Immature natural killer cell (primary cell): ENCODE measurements around the gene SLC1A3. TPM values are rescaled to one million over a fixed set of nuclear protein-coding genes. Genes with fewer than 3 reads are reported as not detected.

Experiments used
- DNase-seq, 3 donors: peaks; one replicate each; pipeline ENCODE4 v3.0.0; 2022; ENCODE audit warnings: mixed read lengths in 1 of 3
- H3K27ac Mint-ChIP-seq, 6 donors: one replicate each; pipeline ENCODE4 v1.8.0; 2020; ENCODE audit warnings: mixed read lengths in 6 of 6, mild to moderate bottlenecking in 5 of 6, inconsistent platforms in 4 of 6, moderate library complexity in 3 of 6
- H3K27me3 Mint-ChIP-seq, 3 donors: one replicate each; pipeline ENCODE4 v1.8.0; 2020 to 2021; ENCODE audit warnings: low read depth in 3 of 3, mild to moderate bottlenecking in 3 of 3, mixed read lengths in 3 of 3, moderate library complexity in 3 of 3, inconsistent platforms in 1 of 3
- H3K36me3 Mint-ChIP-seq, 3 donors: one replicate each; pipeline ENCODE4 v1.8.0; 2020; ENCODE audit warnings: mixed read lengths in 3 of 3, inconsistent platforms in 2 of 3, mild to moderate bottlenecking in 2 of 3
- H3K4me1 Mint-ChIP-seq, 2 donors: one replicate each; pipeline ENCODE4 v1.8.0; 2020; ENCODE audit warnings: inconsistent platforms in 2 of 2, mild to moderate bottlenecking in 2 of 2, mixed read lengths in 2 of 2, moderate library complexity in 1 of 2
- H3K4me3 Mint-ChIP-seq, 5 donors: one replicate each; pipeline ENCODE4 v1.8.0; 2020; ENCODE audit warnings: mild to moderate bottlenecking in 5 of 5, mixed read lengths in 5 of 5, inconsistent platforms in 3 of 5, moderate library complexity in 3 of 5
- H3K9me3 Mint-ChIP-seq, 6 donors: one replicate each; pipeline ENCODE4 v1.8.0; 2020; ENCODE audit warnings: mild to moderate bottlenecking in 6 of 6, mixed read lengths in 6 of 6, inconsistent platforms in 4 of 6, moderate library complexity in 3 of 6
- polyA plus RNA-seq, 3 donors: library from polyadenylated mRNA; unstranded; fragments of 300-500 nt; fragmentation: Illumina TruSeq; gene quantifications; one replicate each; pipeline ENCODE4 v1.2.3, GENCODE V29; 2021

The SLC1A3 gene
- polyA plus RNA-seq, 3 donors from 2014 or later: 0.08 TPM; not detected in 2

- H3K9me3 Mint-ChIP-seq: no peaks in the 10 kb centered on the region
- H3K36me3 Mint-ChIP-seq: peaks cover 0 to 6% (median 0%) of the 10 kb centered on the region in 3 donors
- DNase-seq: peak in 1 of 3 donors; percentile 9
- peak overlapping the region; percentile 7 to 64 (median 38) for H3K4me3 Mint-ChIP-seq
- H3K27me3 Mint-ChIP-seq: peaks cover 0 to 3% (median 0%) of the 10 kb centered on the region in 3 donors
- peaks cover 28 to 38% of the 10 kb centered on the region in 2 donors for H3K4me1 Mint-ChIP-seq
- H3K27ac Mint-ChIP-seq: peak overlapping the region in 3 of 6 donors; percentile 44 to 67 (median 63)
Observed at GRCh38 chr5:36722900-36723299, 116.5 kb downstream of the SLC1A3 start.

DNA sequence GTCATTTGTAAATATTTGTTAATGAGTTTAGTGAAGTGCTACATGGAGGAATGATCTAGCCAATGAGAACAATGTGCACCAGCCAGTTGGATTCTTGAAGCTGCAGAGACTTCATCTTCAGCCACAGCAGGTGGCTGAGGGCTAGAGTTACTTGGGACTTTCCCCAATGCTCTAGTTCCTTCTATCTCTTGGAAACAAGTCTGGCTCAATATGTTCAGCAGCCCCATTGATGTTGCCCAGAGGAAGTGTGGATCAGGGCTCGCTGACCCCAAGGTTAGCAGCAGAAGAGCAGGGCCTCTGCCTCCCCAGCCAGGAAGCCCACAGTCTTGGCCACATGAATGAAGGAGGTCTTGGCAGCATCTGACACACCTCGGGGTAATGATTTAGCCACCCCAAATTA lies 117.5 kb downstream of the SLC1A3 start:
- peak overlapping the region; percentile 88 to 91 (median 88) for H3K4me3 Mint-ChIP-seq
- no peaks in the 10 kb centered on the region for H3K9me3 Mint-ChIP-seq
- H3K4me1 Mint-ChIP-seq: peaks cover 28 to 40% of the 10 kb centered on the region in 2 donors
- H3K27ac Mint-ChIP-seq: peak overlapping the region in 5 of 6 donors; percentile 58 to 90 (median 80)
- H3K36me3 Mint-ChIP-seq: peaks cover 0 to 6% (median 0%) of the 10 kb centered on the region in 3 donors
- H3K27me3 Mint-ChIP-seq: peaks cover 0 to 5% (median 0%) of the 10 kb centered on the region in 3 donors
- peak in 1 of 3 donors; percentile 5 for DNase-seq

- Mint-ChIP-seq H3K27ac (peak overlapping the region; percentile 45 to 90 (median 75)), H3K4me1 (peaks cover 28 to 45% of the 10 kb centered on the region in 2 donors), H3K4me3 (peak overlapping the region; percentile 88 to 91 (median 88)), H3K9me3 (no peaks in the 10 kb centered on the region), H3K27me3 (peaks cover 0 to 7% (median 0%) of the 10 kb centered on the region in 3 donors), H3K36me3 (peaks cover 0 to 6% (median 0%) of the 10 kb centered on the region in 3 donors)
- peak; percentile 61 to 66 (median 65) for DNase-seq
Observed at GRCh38 chr5:36724467-36725332, 118.3 kb downstream of the SLC1A3 start.

DNA sequence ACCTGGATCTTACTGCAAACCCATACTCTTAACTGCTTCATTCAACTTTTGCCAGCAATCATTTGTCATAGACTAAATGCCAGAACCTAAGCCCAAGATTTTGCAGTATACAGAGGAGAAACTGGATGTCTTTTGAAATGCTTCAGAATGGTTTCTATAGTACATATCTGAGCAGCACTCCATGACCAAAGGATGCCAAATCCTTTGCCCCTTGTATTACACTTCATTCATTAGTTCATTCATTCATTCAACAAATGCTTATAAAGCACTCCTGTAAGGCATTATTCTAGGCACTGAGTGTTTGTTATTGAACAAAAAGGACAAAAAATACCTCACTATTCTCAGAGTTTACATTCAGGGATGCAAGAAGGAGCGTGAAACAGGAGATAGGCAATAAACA lies 119.9 kb downstream of the SLC1A3 start:
- no peak overlapping the region for H3K27ac Mint-ChIP-seq
- H3K4me3 Mint-ChIP-seq: no peak overlapping the region
- H3K36me3 Mint-ChIP-seq: peaks cover 0 to 3% (median 0%) of the 10 kb centered on the region in 3 donors
- no peaks in the 10 kb centered on the region for H3K9me3 Mint-ChIP-seq
- H3K27me3 Mint-ChIP-seq: peaks cover 0 to 7% (median 0%) of the 10 kb centered on the region in 3 donors
- peaks cover 26 to 38% of the 10 kb centered on the region in 2 donors for H3K4me1 Mint-ChIP-seq
- no peak for DNase-seq

DNA sequence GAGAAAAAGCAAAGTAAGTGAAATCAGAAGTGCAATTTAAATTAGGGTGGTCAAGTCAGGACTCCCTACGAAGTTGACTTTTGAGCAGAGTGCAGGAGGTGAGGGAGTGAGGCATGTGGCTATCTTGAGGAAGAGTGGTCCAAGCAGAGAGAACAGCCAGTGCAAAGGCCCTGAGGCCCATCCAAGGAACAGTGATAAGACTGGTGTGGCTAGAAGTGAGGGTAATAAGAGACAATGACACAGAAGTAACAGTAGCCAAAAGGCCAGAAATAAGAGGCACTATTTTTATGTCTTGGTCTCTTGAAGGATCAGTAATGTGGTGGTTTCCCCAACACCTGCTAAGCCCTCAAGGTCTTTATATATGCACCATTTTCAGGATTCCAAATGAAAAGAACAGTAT lies 120.4 kb downstream of the SLC1A3 start:
- peaks cover 0 to 3% (median 0%) of the 10 kb centered on the region in 3 donors for H3K36me3 Mint-ChIP-seq
- no peak for DNase-seq
- peaks cover 25 to 38% of the 10 kb centered on the region in 2 donors for H3K4me1 Mint-ChIP-seq
- H3K27ac Mint-ChIP-seq: no peak overlapping the region
- no peak overlapping the region for H3K4me3 Mint-ChIP-seq
- H3K9me3 Mint-ChIP-seq: no peaks in the 10 kb centered on the region
- peaks cover 0 to 7% (median 0%) of the 10 kb centered on the region in 3 donors for H3K27me3 Mint-ChIP-seq

DNA sequence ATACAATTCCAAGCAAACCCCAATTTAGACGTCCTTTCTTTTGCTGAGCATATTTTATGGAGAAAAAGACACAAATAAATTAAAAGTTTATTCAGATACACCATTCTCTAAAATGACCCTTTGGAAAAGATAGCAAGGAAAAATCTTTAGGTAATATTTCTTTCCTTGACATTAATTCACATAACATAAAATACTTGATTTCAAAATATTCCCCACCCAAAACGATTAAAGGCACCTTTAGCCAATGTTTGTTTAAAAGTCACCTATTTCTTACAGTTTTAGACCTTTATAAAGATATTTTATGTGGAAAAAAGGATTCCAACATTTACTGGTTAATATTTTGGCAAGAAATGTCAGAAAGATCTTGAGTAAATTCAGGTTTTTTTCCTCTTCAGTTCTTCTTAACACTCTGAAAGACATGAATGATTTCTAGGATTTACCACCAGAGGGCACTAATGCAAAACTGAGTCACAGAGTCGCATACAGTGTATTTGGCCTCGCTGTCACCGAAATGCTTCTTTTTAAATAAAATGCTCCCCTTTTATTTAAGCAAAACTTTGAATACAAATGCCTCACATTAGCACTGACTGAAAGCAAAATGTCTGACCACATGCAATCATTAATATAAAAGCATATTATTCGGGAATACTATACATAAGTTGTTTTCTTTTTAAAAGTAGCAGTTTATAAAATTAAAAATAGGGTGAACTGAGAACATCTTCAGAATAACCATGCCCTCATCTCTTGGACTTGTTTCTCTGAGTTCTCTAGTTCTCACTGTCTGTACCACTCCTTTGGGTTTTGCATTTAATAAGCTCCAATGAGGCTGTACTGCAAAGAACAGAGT lies 122.5 kb downstream of the SLC1A3 start:
- Mint-ChIP-seq H3K27me3 (peaks cover 0 to 9% (median 3%) of the 10 kb centered on the region in 3 donors), H3K4me1 (peaks cover 15 to 22% of the 10 kb centered on the region in 2 donors), H3K4me3 (no peak overlapping the region), H3K9me3 (no peaks in the 10 kb centered on the region), H3K36me3 (no peaks in the 10 kb centered on the region), H3K27ac (no peak overlapping the region)
- DNase-seq: peak; percentile 26 to 41 (median 40)

GRCh38 chr5:36730537-36731216 lies 124.3 kb downstream of the SLC1A3 start:
- Mint-ChIP-seq H3K27ac (no peak overlapping the region), H3K4me1 (peaks cover 0 to 7% of the 10 kb centered on the region in 2 donors), H3K9me3 (no peaks in the 10 kb centered on the region), H3K4me3 (no peak overlapping the region), H3K27me3 (peaks cover 1 to 9% (median 7%) of the 10 kb centered on the region in 3 donors), H3K36me3 (no peaks in the 10 kb centered on the region)
- no peak for DNase-seq

DNA sequence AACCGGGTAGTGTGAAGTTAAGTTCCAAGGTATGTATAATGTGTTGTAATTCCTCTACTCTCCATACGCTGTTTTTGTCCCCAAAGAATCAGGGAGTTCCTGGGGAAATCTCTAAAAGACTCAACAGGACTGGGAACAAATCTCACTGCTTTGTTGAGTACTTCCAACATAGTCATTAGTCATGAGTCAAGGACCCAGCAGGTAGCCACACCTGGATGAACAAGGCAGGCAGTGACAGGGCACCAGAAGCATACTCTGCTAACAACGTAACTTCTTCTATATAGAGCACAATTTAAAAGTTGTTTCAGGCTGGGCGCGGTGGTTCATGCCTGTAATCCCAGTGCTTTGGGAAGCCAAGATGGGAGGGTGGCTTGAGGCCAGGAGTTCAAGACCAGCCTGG lies 126.8 kb downstream of the SLC1A3 start:
- peaks cover 0 to 7% of the 10 kb centered on the region in 2 donors for H3K4me1 Mint-ChIP-seq
- H3K27me3 Mint-ChIP-seq: peaks cover 3 to 7% (median 6%) of the 10 kb centered on the region in 3 donors
- no peak overlapping the region for H3K4me3 Mint-ChIP-seq
- no peaks in the 10 kb centered on the region for H3K9me3 Mint-ChIP-seq
- DNase-seq: no peak
- H3K27ac Mint-ChIP-seq: no peak overlapping the region
- H3K36me3 Mint-ChIP-seq: no peaks in the 10 kb centered on the region

DNA sequence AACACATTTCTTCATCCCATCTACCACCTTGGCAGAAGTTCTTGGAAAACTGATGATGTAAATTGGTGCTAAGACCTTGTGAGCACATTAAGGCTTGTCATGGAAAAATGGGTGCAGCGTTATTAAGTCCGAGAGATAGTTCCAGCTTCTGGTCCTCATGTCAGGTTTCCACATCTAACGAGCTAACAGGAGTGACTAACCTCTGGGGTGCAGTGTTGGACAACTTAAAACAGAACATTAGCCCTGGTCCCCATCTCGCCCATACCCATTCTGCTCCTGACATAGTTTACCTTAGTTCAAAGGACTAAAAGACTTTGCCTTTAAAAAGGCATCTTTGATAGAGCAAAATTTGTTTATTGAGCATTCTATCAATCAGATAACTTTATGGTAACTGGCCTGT lies 128.0 kb downstream of the SLC1A3 start:
- no peak for DNase-seq
- no peaks in the 10 kb centered on the region for H3K4me1 Mint-ChIP-seq
- peaks cover 4 to 7% (median 4%) of the 10 kb centered on the region in 3 donors for H3K27me3 Mint-ChIP-seq
- H3K27ac Mint-ChIP-seq: no peak overlapping the region
- no peaks in the 10 kb centered on the region for H3K36me3 Mint-ChIP-seq
- H3K9me3 Mint-ChIP-seq: no peaks in the 10 kb centered on the region
- no peak overlapping the region for H3K4me3 Mint-ChIP-seq

DNA sequence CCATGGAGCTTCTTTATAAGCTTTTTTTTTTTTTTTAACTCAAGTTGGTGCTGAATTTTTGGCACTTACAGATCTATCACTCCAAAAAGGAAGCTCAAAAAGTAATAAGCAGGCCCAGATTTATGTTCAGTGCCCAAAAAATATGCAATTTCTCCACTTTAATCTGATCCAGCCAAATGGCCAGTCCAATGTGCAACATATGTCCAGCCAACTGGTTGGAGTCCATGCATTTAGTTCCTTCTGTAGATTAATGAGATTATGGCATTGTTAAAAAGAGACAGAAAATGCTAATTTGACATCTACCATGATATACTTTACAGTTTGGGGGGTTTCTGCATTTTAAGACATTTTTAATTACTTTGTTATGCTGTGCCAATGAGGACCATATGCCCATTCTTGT lies 129.5 kb downstream of the SLC1A3 start:
- Mint-ChIP-seq H3K4me3 (no peak overlapping the region), H3K36me3 (no peaks in the 10 kb centered on the region), H3K27me3 (peaks cover 4 to 7% (median 6%) of the 10 kb centered on the region in 3 donors), H3K27ac (no peak overlapping the region), H3K4me1 (no peaks in the 10 kb centered on the region), H3K9me3 (no peaks in the 10 kb centered on the region)
- DNase-seq: no peak
